PC-3 (cell line): ENCODE measurements around the gene HGS. TPM values are rescaled to one million over a fixed set of nuclear protein-coding genes. Genes with fewer than 3 reads are reported as not detected.
A peak's percentile ranks its signal among the peaks of the same experiment; 100 is the strongest.

Source experiments
- ATAC-seq: fragments of 200-7000 bp; cut with Tn5 transposase; 2 replicates; pipeline ENCODE4 v1.9.1; 2020; ENCODE audit warnings: mild to moderate bottlenecking, moderate library complexity
- BruUV-seq: library from RNA; stranded (reverse); fragments of 400-500 nt; replicated peaks from 2 replicates; lab custom pipeline; 2021; lab: Mats Ljungman, UMichigan
- CTCF ChIA-PET: fragments of 300-600 bp; sonication (Branson Sonifier 250); formaldehyde crosslinking; loops from one replicate; lab custom pipeline; 2022; ENCODE audit warnings: antibody characterized with exemption; lab: Charles Lee
- POLR2A ChIA-PET: fragments of 300-600 bp; sonication (Branson Sonifier 250); formaldehyde crosslinking; loops from one replicate; lab custom pipeline; 2022; ENCODE audit warnings: antibody characterized with exemption; ENCODE audit not compliant: unreplicated experiment; lab: Charles Lee
- DNase-seq: peaks from one replicate; pipeline ENCODE4 v3.0.0-alpha.2; 2015
- H2AFZ ChIP-seq: fragments of 300-600 bp; sonication (generic); 2 replicates; pipeline ENCODE4 v1.6.0; 2016; ENCODE audit warnings: antibody characterized with exemption, low read length
- H3F3A ChIP-seq: fragments of 300-600 bp; sonication (generic); one replicate; pipeline ENCODE4 v1.6.0; 2017; ENCODE audit warnings: antibody characterized with exemption, low read length, control low read depth, mild to moderate bottlenecking; ENCODE audit not compliant: unreplicated experiment
- H3K27ac ChIP-seq: fragments of 300-600 bp; sonication (generic); 2 replicates; pipeline ENCODE4 v1.5.1; 2016; ENCODE audit warnings: mild to moderate bottlenecking, low read length
- H3K27me3 ChIP-seq: fragments of 300-600 bp; sonication (generic); 2 replicates; pipeline ENCODE4 v1.6.1; 2016; ENCODE audit warnings: low read length, mixed read lengths
- H3K36me3 ChIP-seq: fragments of 300-600 bp; sonication (generic); 2 replicates; pipeline ENCODE4 v1.6.1; 2016; ENCODE audit warnings: low read depth, mixed run types, low read length, mixed read lengths
- H3K4me1 ChIP-seq: fragments of 300-600 bp; sonication (generic); 2 replicates; pipeline ENCODE4 v1.5.1; 2016; ENCODE audit warnings: low read length; ENCODE audit not compliant: insufficient read depth
- H3K4me2 ChIP-seq: fragments of 300-600 bp; sonication (generic); 2 replicates; pipeline ENCODE4 v1.6.0; 2016; ENCODE audit warnings: low read length
- H3K4me3 ChIP-seq: fragments of 300-600 bp; sonication (generic); 2 replicates; pipeline ENCODE4 v1.5.1; 2016; ENCODE audit warnings: mild to moderate bottlenecking, low read length, mixed read lengths
- H3K79me2 ChIP-seq: fragments of 300-600 bp; sonication (generic); 2 replicates; pipeline ENCODE4 v1.6.1; 2017; ENCODE audit warnings: low read length, mixed read lengths
- H3K9ac ChIP-seq: fragments of 300-600 bp; sonication (generic); 2 replicates; pipeline ENCODE4 v1.6.0; 2016; ENCODE audit warnings: mild to moderate bottlenecking, low read length
- H3K9me2 ChIP-seq: fragments of 300-600 bp; sonication (generic); replicated peaks from 2 replicates; pipeline ENCODE4 v1.6.1; 2016; ENCODE audit warnings: mixed run types, low read length, mixed read lengths
- H3K9me3 ChIP-seq: fragments of 300-600 bp; sonication (generic); 2 replicates; pipeline ENCODE4 v1.6.1; 2016; ENCODE audit warnings: low read length, mixed read lengths
- H4K20me1 ChIP-seq: fragments of 300-600 bp; sonication (generic); 2 replicates; pipeline ENCODE4 v1.6.1; 2016; ENCODE audit warnings: low read length, mixed read lengths
- EZH2 ChIP-seq: fragments of 300-600 bp; sonication (generic); IDR thresholded peaks from one replicate; pipeline ENCODE4 v1.6.1; 2017; ENCODE audit warnings: antibody characterized with exemption, mild to moderate bottlenecking, low read length; ENCODE audit not compliant: unreplicated experiment
- EZH2phosphoT487 ChIP-seq: fragments of 300-600 bp; sonication (generic); IDR thresholded peaks from 2 replicates; pipeline ENCODE4 v1.6.1; 2018; ENCODE audit warnings: mild to moderate bottlenecking, antibody characterized with exemption, low read length, borderline replicate concordance
- intact Hi-C: fragments of 100-400 bp; cut with micrococcal nuclease; formaldehyde crosslinking; loops from 2 replicates; pipeline ENCODE4 v1.9.0; 2023
- total RNA-seq: library from RNA; depleted of rRNA; stranded (reverse); fragments of >200 nt; gene quantifications from 2 replicates; pipeline ENCODE4 v1.2.3, GENCODE V29; 2014
- TF ChIP-seq, protein P1 (sequence below): fragments of 300-600 bp; sonication (generic); conservative IDR thresholded peaks from 2 replicates; pipeline ENCODE4 v1.5.1; 2017; ENCODE audit warnings: antibody characterized with exemption, low read depth, mild to moderate bottlenecking, low read length

The HGS gene
- total RNA-seq, 1 experiment from 2014 or later = 177 TPM

DNA sequence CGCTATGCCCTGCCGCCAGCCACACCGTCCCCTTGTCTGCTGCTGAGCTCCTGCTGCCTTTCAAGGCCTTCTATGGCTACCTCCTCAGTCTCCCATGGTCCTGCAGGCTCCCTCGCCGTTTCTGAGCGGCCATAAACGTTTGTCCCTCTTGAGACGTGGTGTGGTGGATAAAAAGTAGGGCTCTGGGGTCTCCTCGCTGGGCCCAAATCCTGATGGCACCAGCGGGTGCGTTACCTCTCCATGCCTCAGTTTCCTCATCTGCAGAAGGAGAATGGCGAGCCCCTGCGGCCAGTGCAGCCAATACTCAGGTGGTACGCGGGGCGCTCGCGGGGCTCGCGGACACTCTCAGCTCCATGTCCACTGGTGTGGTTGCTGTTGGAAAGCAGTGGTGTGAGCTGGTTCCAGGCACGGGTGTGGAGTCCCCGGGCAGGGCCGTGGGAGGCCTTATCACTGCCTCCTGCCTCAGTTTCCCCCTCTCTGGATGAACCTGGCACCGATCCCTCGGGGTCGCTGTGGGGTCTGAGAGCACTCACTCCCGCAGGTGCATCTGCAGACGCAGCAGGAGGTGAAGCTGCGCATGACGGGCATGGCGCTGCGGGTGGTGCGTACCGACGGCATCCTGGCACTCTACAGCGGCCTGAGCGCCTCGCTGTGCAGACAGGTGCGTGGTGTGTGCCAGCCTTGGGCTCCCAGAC lies 30.7 kb downstream of the HGS start:
- H3K79me2 ChIP-seq = peaks cover 33% of the 10 kb centered on the region
- H3K4me2 ChIP-seq = peak overlapping the region; percentile 99
- peak overlapping the region; percentile 89; the same call in 1 of the 2 replicates for H3K4me3 ChIP-seq
- H3K36me3 ChIP-seq = peaks cover 6% of the 10 kb centered on the region; the same call in 1 of the 2 replicates
- ATAC-seq (no peak), DNase-seq (no peak)
- no peak overlapping the region for H2AFZ ChIP-seq
- H3F3A ChIP-seq = peaks cover 8% of the 10 kb centered on the region
- no peaks in the 10 kb centered on the region for H3K9me2 ChIP-seq
- peaks cover 37% of the 10 kb centered on the region for H3K4me1 ChIP-seq
- H4K20me1 ChIP-seq = no peaks in the 10 kb centered on the region
- no peaks in the 10 kb centered on the region for H3K9me3 ChIP-seq
- H3K27me3 ChIP-seq = no peaks in the 10 kb centered on the region
- BruUV-seq = no TSS peak
- no peak overlapping the region for H3K27ac ChIP-seq
- H3K9ac ChIP-seq = no peak overlapping the region
- TF ChIP-seq EZH2phosphoT487 (no peak), EZH2 (no peak)
- TF ChIP-seq, protein P1, sequence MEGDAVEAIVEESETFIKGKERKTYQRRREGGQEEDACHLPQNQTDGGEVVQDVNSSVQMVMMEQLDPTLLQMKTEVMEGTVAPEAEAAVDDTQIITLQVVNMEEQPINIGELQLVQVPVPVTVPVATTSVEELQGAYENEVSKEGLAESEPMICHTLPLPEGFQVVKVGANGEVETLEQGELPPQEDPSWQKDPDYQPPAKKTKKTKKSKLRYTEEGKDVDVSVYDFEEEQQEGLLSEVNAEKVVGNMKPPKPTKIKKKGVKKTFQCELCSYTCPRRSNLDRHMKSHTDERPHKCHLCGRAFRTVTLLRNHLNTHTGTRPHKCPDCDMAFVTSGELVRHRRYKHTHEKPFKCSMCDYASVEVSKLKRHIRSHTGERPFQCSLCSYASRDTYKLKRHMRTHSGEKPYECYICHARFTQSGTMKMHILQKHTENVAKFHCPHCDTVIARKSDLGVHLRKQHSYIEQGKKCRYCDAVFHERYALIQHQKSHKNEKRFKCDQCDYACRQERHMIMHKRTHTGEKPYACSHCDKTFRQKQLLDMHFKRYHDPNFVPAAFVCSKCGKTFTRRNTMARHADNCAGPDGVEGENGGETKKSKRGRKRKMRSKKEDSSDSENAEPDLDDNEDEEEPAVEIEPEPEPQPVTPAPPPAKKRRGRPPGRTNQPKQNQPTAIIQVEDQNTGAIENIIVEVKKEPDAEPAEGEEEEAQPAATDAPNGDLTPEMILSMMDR = no peak
- POLR2A ChIA-PET = no interaction called here
- CTCF ChIA-PET = no interaction called here
- intact Hi-C loops = no loop called here

DNA sequence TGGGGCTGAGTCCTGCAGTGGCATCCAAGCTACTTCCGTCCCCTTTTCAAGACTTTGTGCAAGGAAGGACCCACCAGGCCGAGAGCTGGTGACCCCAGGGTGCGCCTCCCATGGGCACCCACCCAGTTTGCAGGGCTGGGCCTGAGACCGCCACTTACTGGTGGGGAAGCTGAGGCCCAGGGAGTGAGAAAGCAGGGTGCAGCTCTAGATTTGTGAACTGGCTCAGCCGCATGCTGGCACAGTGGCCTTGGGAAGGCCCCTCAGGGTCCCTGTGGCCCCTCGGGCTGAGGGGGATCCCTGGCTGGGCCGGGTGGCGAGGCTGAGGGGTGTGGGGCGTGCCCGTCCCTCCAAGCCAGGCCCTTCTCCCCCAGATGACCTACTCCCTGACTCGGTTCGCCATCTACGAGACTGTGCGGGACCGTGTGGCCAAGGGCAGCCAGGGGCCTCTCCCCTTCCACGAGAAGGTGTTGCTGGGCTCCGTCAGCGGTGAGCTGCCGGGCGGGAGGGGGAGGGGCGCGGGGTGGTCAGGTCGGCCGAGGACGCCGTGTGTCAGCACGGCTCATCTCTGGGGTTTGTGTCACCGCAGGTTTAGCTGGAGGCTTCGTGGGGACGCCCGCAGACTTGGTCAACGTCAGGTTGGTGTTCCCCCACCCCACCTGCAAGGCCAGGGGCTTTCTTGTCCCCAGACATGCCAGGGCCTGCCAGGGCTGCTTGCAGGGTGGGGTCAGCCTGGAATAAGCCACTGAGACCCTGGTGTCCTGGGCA lies 31.5 kb downstream of the HGS start:
- intact Hi-C loops = no loop called here
- POLR2A ChIA-PET = no interaction called here
- Histone ChIP-seq H4K20me1 (no peaks in the 10 kb centered on the region), H2AFZ (no peak overlapping the region), H3K27me3 (no peaks in the 10 kb centered on the region), H3F3A (peaks cover 8% of the 10 kb centered on the region), H3K36me3 (peaks cover 6% of the 10 kb centered on the region; the same call in 1 of the 2 replicates), H3K9ac (no peak overlapping the region), H3K4me3 (no peak overlapping the region), H3K27ac (no peak overlapping the region), H3K79me2 (peaks cover 33% of the 10 kb centered on the region), H3K9me3 (no peaks in the 10 kb centered on the region), H3K4me1 (peaks cover 32% of the 10 kb centered on the region), H3K4me2 (no peak overlapping the region), H3K9me2 (no peaks in the 10 kb centered on the region)
- CTCF ChIA-PET = no interaction called here
- no peak for TF ChIP-seq EZH2
- TF ChIP-seq EZH2phosphoT487 = no peak
- TF ChIP-seq, protein P1 = no peak
- no TSS peak for BruUV-seq
- ATAC-seq = no peak
- no peak for DNase-seq
